ENCODE data around the gene CCDC184.

- no peak for TF ChIP-seq CTCF (conservative IDR thresholded peaks at IDR 0.05; ENCODE audit: low read depth, low read length)
- TF ChIP-seq EZH2 (IDR thresholded peaks at IDR 0.05; ENCODE audit: borderline replicate concordance, low read depth, low read length, poor library complexity, severe bottlenecking), result no peak
Measured at GRCh38 chr12:48156652-48157017, 26.8 kb upstream of the CCDC184 start.
